GM12878 (cell line): ENCODE data around the gene DOCK7. TPM values are rescaled to one million over a fixed set of nuclear protein-coding genes. Genes with fewer than 3 reads are reported as not detected.

ENCODE experiments used
- ATAC-seq: fragments of 200-7000 bp; cut with Tn5 transposase; 3 replicates; pipeline ENCODE4 v1.9.1; 2020; ENCODE audit warnings: mild to moderate bottlenecking, moderate library complexity
- BruUV-seq: library from RNA; stranded (reverse); fragments of 400-500 nt; replicated peaks from 2 replicates; lab custom pipeline; 2021; lab: Mats Ljungman, UMichigan
- CTCF ChIA-PET: fragments of 300-600 bp; sonication (Branson Sonifier 250); formaldehyde crosslinking; extraction: SDS; loops from one replicate; lab custom pipeline; 2021; ENCODE audit warnings: inconsistent platforms; lab: Yijun Ruan, JAX
- POLR2A ChIA-PET: fragments of 350-600 bp; formaldehyde crosslinking; extraction: SDS; loops from one replicate; lab custom pipeline; 2021; ENCODE audit warnings: inconsistent platforms; lab: Charles Lee
- RAD21 ChIA-PET: fragments of 300-600 bp; sonication (Branson Sonifier 250); formaldehyde crosslinking; loops from one replicate; lab custom pipeline; 2023; ENCODE audit warnings: antibody characterized with exemption; ENCODE audit not compliant: unreplicated experiment; lab: Charles Lee
- SMC1A ChIA-PET: fragments of 300-600 bp; sonication (Branson Sonifier 250); formaldehyde crosslinking; loops from one replicate; lab custom pipeline; 2023; ENCODE audit not compliant: unreplicated experiment, uncharacterized antibody; lab: Charles Lee
- DNase-seq: peaks from one replicate; pipeline ENCODE4 v3.0.0-alpha.2; 2011; ENCODE audit warnings: low read depth, low spot score
- FAIRE-seq: peaks from 3 replicates; lab custom pipeline; 2011; peaks lifted over from hg19 to GRCh38; lab: Jason Lieb, UNC
- H2AFZ ChIP-seq: 2 replicates; pipeline ENCODE4 v1.6.0; 2011; ENCODE audit warnings: low read depth, low read length, control low read depth; ENCODE audit not compliant: control insufficient read depth
- H3K27ac ChIP-seq: 2 replicates; pipeline ENCODE4 v1.5.1; 2011; ENCODE audit warnings: control low read depth; ENCODE audit not compliant: control insufficient read depth, insufficient read depth
- H3K27me3 ChIP-seq, 2 experiments: replicated peaks in 1 of 2; 2 replicates each; pipeline versions ENCODE4 v1.6.0 to v1.6.1; 2011; ENCODE audit warnings: low read length in 1 of 2; ENCODE audit not compliant: control insufficient read depth in 2 of 2, insufficient read depth in 2 of 2
- H3K36me3 ChIP-seq, 2 experiments: 2 replicates each; pipeline ENCODE4 v1.5.1; 2011; ENCODE audit warnings: low read length in 1 of 2; ENCODE audit not compliant: control insufficient read depth in 2 of 2, insufficient read depth in 2 of 2
- H3K4me1 ChIP-seq: 2 replicates; pipeline ENCODE4 v1.6.1; 2011; ENCODE audit warnings: mild to moderate bottlenecking, low read length, moderate library complexity, mixed read lengths; ENCODE audit not compliant: control insufficient read depth, insufficient read depth
- H3K4me2 ChIP-seq: 2 replicates; pipeline ENCODE4 v1.6.0; 2011; ENCODE audit warnings: control low read depth; ENCODE audit not compliant: control insufficient read depth, insufficient read depth
- H3K4me3 ChIP-seq: fragments of 200-600 bp; sonication (generic); 2 replicates; pipeline ENCODE4 v1.5.1; 2016
- H3K79me2 ChIP-seq: 2 replicates; pipeline ENCODE4 v1.6.0; 2011; ENCODE audit warnings: low read length; ENCODE audit not compliant: control insufficient read depth, insufficient read depth
- H3K9ac ChIP-seq: 2 replicates; pipeline ENCODE4 v1.8.0; 2011; ENCODE audit warnings: low read length, control low read depth, mixed read lengths; ENCODE audit not compliant: control insufficient read depth, insufficient read depth
- H3K9me3 ChIP-seq: replicated peaks from 3 replicates; pipeline ENCODE4 v1.5.1; 2011; ENCODE audit warnings: mild to moderate bottlenecking, low read length; ENCODE audit not compliant: control insufficient read depth, insufficient read depth
- H4K20me1 ChIP-seq: 2 replicates; pipeline ENCODE4 v1.6.0; 2011; ENCODE audit not compliant: control insufficient read depth, insufficient read depth
- BMI1 ChIP-seq: fragments of 450-650 bp; IDR thresholded peaks from 2 replicates; pipeline ENCODE4 v1.6.1; 2016; ENCODE audit warnings: mild to moderate bottlenecking, moderate library complexity, borderline replicate concordance
- EGR1 ChIP-seq, 2 experiments: IDR thresholded peaks; 1 replicate in 1 of 2; 2 replicates in 1 of 2; pipeline ENCODE4 v1.6.1; 2011 to 2012; ENCODE audit warnings: low read depth in 2 of 2, low read length in 2 of 2, borderline replicate concordance in 1 of 2, mild to moderate bottlenecking in 1 of 2, moderate library complexity in 1 of 2
- NFYB ChIP-seq: IDR thresholded peaks from 2 replicates; pipeline ENCODE4 v1.6.1; 2011; ENCODE audit warnings: low read depth, mild to moderate bottlenecking, low read length, improper control_type of control experiment, moderate library complexity; ENCODE audit not compliant: insufficient read depth
- PKNOX1 ChIP-seq: fragments of 450-650 bp; IDR thresholded peaks from 2 replicates; pipeline ENCODE4 v1.6.1; 2016; ENCODE audit warnings: mild to moderate bottlenecking
- YBX1 ChIP-seq: fragments of 450-650 bp; IDR thresholded peaks from 2 replicates; pipeline ENCODE4 v1.6.1; 2016; ENCODE audit warnings: antibody characterized with exemption
- whole genome bisulfite sequencing: methylation state at CpG from one replicate; pipeline ENCODE4 v1.1.6; 2016; ENCODE audit warnings: low lambda C conversion rate; ENCODE audit not compliant: insufficient replicate concordance, insufficient coverage; ENCODE audit errors: missing lambda C conversion rate; 5-methylcytosine and 5-hydroxymethylcytosine counted together
- in situ Hi-C: fragments of 300-500 bp; cut with MboI; formaldehyde crosslinking; loops from 9 replicates; pipeline ENCODE4 v1.14.3; 2018; ENCODE audit warnings: mixed read lengths
- intact Hi-C: fragments of 100-400 bp; cut with micrococcal nuclease; formaldehyde crosslinking; loops from one replicate; pipeline ENCODE4 v1.14.2; 2022; ENCODE audit not compliant: unreplicated experiment
- polyA plus RNA-seq, 11 experiments: library from polyadenylated mRNA; depleted of rRNA in 4 of 11; unstranded in 6 of 11; stranded (reverse) in 5 of 11; fragments of >200 nt; fragmentation: Nextera tagmentation in 4 of 11; fragmentation: Illumina TruSeq in 1 of 11; extraction: Ambion mirVana in 4 of 11; extraction: Trizol in 1 of 11; gene quantifications; 1 replicate in 1 of 11; 2 replicates in 10 of 11; pipeline versions ENCODE4 v1.2.1 to v1.2.3, GENCODE V29; 2011 to 2016; ENCODE audit warnings: inconsistent platforms in 2 of 11, missing spikeins in 2 of 11, low read depth in 1 of 11
- total RNA-seq, 4 experiments: library from RNA; depleted of rRNA in 3 of 4; stranded (reverse); fragments of >200 nt in 3 of 4; fragmentation: Illumina TruSeq in 1 of 4; extraction: Trizol in 1 of 4; gene quantifications; 2 replicates each; pipeline versions ENCODE4 v1.2.1 to v1.2.3, GENCODE V29; 2013 to 2021

DOCK7 gene
- total and polyA plus RNA-seq, 10 of the 15 experiments (the other 5 are each of a cell fraction or from before 2014, with no cell fraction given), result 4.8 to 34.6 (median 26.9) TPM

- Histone ChIP-seq H3K27ac (no peak overlapping the region), H3K9me3 (no peaks in the 10 kb centered on the region), H3K9ac (no peak overlapping the region), H3K4me2 (no peak overlapping the region), H3K79me2 (no peaks in the 10 kb centered on the region), H3K36me3 (no peaks in the 10 kb centered on the region), H2AFZ (no peak overlapping the region), H3K4me3 (no peak overlapping the region), H3K27me3 (no peaks in the 10 kb centered on the region), H3K4me1 (0 out of 2 replicates have a peak, but pooled peaks cover 5% of the 10 kb centered on the region), H4K20me1 (no peaks in the 10 kb centered on the region)
- no TSS peak for BruUV-seq
- no peak for FAIRE-seq
- ChIA-PET SMC1A (interaction anchor here (0.9 to 1.0 kb wide), 2 partner anchors 18 to 19 kb away, joined by 3 read pairs; no protein-coding TSS in a partner anchor), POLR2A (no interaction called here), RAD21 (interaction anchor here (0.7 kb wide), 1 partner anchor 18 kb away, joined by 3 read pairs; no protein-coding TSS in a partner anchor), CTCF (interaction anchor here (0.7 to 1.9 kb wide), 3 partner anchors 9 to 37 kb away, joined by 3 to 7 read pairs (median 3); no protein-coding TSS in a partner anchor)
- ATAC-seq, result peak; percentile 43; the same call in 2 of the 3 replicates
- WGBS, result 58% methylated on average over 5 of the region's 5 CpGs
- TF ChIP-seq NFYB (no peak), PKNOX1 (peak; percentile 80), YBX1 (no peak), BMI1 (peak; percentile 90), EGR1 (IDR thresholded peaks at IDR 0.05; ENCODE audit: borderline replicate concordance in 1 of 2, low read depth in 2 of 2, low read length in 2 of 2) (no peak)
- in situ Hi-C loops, result no loop called here
- intact Hi-C loops, result loop anchor here (5.0 kb wide), 1 partner anchor 291 kb away; the partner anchor contains the start of gene USP1
- DNase-seq, result no peak
Observed at GRCh38 chr1:62727656-62728407, 39.6 kb upstream of the DOCK7 start.
